NCI-H2081 (cell line): ENCODE results near the gene RGS6.
"Not testable (repeated sequence)": the region's sequence is repeated elsewhere in the genome, so short reads cannot be mapped to it uniquely, and the experiment has no call there.

Source experiments
- DNase-seq, 2 experiments: peaks; one replicate each; lab custom pipeline; 2025; lab: John Stamatoyannopoulos, UW

RGS6 gene

DNA sequence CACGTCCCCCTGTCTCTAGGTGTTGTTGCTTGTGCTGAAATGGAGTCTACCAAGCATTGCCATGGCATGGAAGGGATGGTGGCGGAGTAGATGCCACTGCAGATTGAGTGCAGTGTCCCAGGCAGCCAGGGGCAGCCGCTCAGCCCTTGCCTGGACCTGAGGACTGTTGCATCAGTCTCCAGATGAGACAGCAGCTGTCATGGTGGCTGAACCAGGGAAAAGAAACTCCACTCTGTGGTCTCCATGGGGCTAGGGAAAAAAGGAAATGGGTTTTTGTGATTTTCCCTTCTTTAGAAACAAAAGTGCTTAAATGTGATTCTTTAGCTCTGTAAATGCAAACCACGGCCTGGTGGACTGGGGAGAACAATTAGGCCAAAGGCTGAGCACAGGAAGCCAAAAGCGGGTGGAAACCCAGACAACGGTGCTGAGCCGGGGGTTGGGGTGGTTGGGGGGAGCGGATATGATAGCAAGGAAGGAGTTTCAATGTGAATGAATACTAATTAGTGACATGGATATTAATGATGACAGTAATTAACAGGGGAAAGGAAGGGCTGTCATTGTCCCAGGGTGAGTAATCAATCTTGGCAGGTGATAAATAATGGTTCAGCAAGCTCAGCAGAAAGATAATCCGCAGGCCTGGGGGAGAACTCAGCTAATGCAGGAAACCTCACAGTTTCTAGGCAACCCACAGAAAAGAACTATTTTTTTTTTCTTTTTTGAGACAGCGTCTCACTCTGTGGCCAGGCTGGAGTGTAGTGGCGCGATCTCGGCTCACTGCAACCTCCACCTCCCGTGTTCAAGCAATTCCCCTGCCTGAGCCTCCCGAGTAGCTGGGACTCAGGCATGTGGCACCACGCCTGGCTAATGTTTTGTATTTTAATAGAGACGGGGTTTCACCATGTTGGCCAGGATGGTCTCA is 519.1 kb downstream of the RGS6 start:
- no peak for DNase-seq

DNA sequence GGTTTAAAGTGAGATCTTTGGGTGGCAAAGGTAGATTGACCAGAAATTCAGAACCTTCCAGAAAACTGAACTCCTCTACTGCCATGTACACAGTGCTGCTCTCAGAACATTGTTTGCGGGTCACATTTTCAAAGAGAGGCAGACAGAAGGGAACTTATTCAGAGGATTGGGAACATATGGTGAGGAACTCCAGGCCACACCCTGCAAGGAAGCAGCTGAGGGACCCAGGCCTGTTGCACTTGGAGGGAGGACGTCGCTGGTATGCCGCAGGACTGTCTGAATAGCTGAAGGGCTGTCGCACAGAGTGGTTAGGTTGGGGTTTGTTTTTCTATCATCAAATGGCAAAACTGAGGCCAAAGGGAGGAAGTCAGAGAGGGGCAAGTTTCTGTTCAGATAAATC is 520.5 kb downstream of the RGS6 start:
- no peak for DNase-seq

DNA sequence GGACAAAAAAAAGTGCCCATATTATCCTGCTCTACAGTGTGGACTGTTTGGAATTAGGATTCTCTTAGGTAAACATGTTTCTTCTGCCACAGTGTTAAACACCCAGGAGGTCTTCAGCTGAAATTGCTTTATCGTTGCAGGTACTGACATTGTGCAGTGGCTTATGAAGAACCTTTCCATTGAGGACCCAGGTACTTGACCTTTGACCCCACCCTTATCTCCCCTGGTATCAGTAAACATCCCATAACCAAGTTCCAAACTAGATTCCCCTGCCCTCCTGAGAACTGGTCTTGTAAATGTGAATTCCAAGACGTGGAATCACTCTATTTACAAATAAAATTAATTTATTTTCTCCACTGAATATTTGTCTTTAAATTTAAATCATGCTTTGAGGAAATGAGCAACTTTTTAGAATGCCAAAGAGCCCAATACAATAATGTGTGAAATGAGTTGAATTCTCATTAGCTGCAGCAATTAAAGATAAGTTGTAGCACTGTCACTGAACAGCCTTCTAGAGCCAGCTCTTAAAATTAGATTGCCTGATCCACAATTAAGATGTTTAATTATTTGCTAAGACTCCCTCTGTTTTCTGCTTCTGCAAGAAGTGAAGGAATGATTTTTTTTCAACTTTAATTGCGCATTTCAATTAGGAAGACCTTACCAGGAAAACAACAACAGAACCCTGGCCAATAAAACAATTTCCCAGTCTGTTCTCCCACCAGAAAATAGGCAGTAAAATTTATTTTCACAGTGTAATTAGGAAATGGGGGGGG is 522.3 kb downstream of the RGS6 start:
- no peak for DNase-seq

DNA sequence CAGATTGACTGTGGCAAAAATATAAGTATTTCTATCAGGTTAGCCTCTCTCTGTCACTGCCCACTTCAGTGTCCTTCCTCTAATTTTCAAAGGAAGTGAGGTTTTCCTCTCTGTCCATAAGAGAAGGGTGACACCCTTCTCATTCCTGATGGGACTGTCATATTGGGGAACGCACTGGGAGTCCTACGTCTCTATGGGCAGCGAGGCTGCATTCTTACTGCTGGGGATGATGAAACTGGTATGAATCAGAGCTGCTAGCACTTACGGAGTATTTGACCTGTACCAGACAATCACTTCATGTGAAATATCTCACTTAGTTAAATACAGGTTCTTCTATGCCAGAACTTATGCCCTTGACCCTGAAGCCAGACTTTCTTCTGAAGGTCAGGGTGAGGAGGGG is 525.4 kb downstream of the RGS6 start:
- no peak for DNase-seq

DNA sequence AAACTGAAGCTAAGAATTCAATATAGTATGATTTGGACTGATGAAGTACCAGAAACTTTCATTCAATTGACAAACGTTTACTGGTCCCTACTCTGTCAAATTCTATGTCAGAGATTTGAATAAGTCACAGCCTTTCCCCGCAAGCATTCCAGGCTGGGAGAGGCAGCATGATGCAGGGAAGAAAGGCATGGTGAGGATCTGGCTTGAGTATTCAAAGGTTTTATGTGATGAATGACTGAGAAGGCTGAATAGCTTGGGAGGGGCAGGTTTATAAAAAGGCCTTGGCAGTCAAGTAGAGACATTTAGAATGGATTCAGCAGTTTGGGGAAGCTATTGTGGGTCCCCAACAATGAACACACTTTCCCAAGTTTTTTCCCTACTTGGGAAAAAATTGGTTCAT is 529.8 kb downstream of the RGS6 start:
- DNase-seq = no peak

DNA sequence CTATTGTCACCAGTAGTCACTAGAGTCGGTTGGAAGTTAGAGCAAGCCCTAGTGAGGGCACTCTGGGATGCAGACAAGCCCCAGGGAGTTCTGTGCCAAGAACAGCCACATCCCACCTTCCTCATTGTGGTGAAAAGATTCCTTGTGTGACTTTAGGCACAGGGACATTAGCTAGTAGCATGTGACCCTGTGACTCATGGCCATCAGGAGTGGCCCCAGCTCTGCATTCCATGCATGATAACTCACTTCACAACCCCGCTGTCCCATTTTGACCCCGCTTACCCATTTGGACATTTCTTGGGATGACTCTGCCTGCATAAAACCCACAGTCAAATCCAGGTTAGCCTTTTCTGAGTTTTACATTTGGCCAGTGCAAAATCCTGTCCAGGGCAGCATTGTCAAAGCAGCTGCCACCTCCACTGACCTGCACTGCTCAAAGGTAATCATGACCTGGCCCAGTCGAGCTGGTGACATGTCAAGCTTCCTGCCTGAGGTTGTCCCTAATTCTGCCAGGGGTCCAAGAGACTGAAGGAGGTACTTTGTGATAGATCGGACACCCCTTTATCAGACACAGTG is 531.1 kb downstream of the RGS6 start:
- DNase-seq = no peak

DNA sequence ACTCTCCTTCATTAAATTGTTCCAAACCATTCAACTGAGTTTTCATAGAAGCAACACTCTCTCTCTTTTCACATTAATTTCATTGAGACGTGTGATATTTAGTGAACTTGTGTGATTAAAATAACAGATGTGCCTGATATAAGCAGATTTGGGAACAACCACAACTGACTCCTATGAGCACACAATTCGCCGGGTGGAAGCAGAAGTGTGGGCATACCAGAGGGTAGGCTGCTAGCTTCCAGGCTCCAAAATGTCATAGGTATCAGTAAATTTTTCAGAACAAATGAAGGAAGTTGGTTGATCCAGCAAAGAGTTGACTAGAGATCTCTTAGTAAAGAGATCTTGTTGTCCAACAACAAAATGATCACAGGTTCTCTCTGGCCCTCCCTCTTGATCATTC is 532.0 kb downstream of the RGS6 start:
- DNase-seq = no peak

DNA sequence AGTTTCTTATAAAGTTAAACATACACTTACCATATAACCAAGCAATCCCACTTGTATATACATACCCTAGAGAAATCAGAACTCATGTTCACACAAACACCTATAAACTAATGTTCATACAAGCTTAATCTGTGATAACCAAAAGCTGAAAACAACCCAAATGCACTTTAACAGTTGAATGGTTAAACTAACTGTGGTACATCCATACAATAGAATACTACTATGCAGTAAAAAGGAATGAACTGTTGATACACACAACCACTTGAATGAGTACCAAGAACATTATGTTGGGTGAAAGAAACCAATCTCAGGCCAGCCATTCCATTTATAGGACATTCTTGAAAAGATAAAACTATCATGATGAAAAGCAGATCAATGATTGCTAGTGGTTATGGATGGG is 534.1 kb downstream of the RGS6 start:
- no peak for DNase-seq

DNA sequence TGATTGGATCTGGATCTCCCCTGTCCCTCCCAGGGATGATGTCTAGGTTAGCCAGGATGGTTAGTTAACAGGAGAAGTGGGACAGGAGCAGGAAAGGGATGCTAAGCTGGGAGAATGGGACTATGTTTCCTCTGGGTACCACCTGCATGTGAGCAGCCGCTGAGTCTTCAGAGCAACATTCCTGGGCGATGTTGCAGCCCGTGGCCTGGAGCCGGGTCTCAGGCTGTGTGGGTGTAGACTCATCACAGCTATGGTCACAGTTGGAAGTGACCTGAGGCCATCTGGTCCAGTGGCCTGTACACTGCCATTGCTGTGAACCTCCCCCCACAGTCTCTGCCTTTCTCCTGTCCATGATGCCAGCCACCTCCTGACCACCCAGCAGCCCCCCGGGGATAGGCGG is 539.1 kb downstream of the RGS6 start:
- no peak for DNase-seq

DNA sequence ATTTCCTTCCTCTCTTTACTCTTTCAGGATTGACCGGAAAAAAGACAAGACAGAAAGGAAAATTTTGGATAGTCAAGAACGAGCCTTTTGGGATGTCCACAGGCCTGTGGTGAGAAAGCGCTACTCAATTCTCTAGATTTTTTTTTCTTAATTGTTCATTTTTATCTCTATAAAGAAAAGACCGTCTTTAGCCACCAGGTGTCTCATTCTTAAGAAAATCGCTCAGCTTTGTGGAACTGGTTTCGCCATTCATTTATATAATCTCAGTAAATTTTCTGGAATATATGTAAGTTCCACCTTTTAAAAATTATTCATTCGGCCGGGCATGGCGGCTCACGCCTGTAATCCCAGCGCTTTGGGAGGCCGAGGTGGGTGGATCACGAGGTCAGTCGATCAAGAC is 540.6 kb downstream of the RGS6 start:
- DNase-seq = no peak

DNA sequence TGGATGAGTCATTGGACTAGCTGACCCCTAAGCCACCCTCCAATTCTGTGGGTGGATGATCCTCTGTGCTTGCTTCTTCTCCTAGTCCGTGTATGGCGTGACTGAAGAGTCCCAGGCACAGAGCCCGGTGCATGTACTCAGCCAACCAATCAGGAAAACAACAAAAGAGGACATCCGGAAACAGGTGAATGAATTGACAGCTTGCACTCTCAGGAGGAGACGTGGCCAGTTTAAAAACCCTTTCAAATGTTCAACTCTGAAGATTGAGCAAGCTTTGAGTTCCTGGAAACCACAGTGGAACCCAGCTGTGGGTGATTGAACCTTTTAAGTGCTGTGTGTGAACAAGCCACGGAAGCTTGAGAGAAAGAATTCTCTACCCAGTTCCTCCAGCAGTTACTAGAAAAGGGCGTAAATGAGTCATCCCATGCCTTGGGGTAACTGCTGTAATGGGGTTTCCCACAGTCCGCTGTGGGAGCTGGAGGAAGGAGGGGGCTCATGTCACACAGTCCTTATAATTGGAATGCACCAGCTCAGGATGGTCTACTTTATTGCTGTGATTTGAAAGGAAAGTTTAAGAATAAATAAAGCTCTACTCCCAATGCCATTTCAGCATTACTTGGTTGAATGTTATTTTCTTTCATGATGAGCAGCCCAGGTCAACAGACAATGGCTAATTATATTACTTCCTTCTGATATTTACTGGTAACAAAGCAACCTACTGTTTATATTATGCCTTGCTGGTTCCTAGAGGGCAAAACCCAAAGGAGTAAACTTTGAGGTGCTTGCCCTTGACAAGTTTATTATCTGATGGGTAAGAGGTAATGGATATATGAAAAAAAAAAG is 544.6 kb downstream of the RGS6 start:
- DNase-seq = no peak

DNA sequence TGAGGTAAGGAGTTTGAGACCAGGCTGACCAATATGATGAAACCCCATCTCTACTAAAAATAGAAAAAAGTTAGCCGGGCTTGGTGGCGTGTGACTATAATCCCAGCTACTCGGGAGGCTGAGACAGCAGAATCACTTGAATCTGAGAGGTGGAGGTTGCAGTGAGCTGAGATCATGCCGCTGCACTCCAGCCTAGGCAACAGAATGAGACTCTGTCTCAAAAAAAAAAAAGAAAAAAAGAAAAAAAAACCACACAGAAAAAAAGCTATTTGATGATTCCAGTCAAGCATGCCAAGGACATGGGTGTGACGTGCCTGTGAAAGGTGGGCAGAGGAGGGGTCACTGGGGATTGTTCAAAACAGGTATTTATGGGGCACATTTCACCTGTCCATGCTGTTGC is 545.3 kb downstream of the RGS6 start:
- not testable (repeated sequence) for DNase-seq

DNA sequence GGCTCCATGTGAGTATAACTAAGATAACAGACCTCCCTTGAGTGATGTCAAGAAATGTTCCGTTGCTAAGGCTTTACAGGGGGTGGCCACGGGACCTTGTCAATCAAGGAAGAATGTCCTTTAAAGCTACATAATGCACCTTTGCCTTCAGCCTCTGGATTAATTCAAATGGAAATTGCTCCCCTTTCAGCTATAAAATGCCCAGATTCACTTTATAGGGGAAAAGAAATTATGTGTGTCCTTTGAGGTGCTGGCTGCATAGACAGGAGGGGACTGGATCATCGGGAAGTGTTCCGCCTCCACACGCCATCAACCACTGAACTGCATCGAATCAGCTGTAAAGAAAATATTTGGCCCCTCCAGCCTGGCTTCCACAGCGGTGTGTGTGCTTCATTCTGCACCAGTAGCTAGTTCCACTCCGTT is 546.3 kb downstream of the RGS6 start:
- DNase-seq = no peak

DNA sequence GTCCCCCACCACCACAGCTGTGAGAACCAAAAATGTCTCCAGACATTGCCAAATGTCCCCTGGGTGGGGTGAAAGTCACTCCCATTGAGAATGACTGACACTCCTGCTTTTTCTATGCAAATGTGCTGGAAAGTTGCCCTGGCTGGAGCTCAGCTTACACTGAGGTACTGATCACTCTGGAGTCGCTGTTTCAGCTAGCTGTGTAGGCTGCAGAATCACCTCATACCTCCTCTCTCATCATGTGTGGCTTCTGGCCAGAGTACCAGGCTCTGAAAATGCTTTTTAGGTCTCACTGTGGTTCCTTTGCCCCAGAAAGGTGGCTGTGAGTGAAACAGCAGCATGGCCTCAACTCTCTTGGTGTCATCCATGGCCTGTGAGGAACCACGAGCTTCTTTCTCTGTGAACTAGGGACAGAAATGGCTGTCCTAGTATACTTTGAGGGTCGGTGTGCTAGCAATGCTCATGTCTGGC is 547.3 kb downstream of the RGS6 start:
- no peak for DNase-seq

DNA sequence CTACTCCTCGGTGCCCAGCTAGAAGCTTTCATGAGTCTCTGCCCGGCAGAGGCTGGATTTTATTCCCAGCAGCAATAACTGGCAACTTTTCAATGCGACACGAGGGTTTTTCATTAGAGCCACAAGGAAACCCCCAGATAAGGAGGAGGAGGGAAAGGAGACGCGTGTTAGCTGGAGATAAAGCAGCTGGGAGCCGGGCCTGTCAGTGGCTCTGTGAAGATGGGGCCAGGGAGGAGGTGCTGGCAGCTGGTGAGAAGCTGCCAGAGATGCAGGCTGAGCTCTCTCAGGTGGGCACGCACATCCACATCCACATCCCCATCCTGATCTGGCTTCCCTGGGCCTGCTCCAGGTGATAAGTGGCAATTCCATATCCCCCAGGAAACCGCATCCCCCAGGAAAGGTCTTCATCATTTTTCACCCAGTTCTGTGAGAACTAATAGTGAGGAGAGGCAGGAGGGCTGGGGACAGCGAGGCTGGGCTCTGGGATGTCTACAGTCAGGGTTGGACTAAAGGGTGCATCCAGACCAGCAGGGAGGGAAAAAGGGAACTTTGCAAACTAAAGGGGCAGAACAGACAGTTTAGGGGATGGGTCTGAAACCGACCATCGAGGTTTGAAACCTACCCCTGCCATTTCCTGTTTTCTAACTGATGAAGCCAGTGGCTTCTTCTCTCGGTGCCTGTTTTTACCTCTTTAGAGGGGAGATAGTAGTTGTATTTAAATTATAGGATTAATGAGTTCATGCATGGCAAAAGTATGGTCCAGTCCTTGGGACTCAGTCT is 548.4 kb downstream of the RGS6 start:
- DNase-seq = no peak

DNA sequence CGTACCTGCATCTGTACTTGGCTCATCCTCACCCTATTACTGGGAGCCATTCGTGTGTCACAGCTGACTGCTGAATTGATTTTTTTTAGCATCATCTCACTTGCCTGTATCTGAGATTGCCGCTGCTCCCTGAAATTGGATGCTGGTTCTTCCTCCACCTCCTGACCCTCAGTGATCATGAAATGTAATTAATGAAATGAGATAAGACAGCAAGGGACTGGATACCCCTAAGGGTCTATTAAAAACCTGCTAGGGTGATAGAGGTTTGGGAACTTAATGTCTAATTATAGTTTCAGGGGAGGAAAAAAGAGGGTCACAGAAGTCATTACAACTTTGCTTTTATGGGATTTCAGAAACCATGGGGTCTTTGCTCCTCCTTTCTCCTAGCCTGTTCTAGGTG is 551.1 kb downstream of the RGS6 start:
- no peak for DNase-seq

DNA sequence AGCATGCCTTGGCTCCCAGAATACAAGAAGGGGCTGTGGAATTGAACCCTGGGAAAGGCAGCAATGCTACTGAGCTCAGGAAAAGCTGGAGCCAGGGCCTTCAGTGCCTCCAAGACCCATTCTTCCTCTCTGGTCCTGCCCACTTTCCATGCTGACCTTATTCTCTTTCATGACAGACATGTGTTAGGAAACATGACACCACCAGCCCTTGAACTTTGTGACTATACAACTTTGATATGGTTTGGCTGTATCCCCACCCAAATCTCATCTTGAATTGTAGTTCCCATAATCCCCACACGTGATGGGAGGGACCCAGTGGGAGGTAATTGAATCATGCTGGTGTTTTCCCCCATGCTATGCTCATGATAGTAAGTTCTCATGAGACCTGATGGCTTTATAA is 553.5 kb downstream of the RGS6 start:
- no peak for DNase-seq

DNA sequence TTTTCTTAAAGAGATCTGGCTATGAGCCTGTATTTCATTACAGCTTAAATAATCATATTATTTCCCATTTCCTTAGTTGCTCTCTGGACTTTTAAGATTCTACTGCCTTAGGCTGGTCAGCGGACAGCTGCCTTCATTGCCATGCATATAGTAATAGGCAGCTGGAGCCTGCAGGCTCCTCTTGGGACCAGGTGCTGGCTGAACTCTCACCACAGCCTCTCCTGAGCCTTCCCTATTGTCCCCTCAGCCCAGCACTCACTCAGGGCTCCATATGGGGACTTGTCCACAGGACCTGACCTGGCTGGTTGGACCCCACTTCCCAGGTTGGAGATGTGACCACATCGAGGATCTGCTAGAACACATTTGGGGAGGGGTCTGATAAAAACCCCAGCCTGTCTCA is 556.3 kb downstream of the RGS6 start:
- no peak for DNase-seq

DNA sequence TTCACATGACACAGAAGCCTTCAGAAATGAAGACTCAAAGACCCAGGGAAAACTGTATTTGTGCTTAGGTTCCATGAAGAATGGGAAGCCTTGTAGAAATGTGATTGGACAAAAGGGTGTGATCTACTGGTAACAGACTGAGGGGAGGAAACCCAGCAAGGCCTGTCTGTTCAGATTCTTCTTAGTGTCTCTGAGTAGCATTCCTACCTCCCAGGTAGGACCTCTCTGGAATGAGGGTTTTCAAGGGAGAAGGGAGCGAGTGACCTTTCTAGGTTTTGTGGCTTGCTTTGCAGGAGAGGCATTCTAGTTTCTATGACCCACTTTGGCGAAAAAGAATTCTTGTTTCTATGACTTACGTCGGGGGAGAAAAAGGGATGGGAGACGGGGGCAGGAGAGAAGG is 560.0 kb downstream of the RGS6 start:
- DNase-seq = no peak

DNA sequence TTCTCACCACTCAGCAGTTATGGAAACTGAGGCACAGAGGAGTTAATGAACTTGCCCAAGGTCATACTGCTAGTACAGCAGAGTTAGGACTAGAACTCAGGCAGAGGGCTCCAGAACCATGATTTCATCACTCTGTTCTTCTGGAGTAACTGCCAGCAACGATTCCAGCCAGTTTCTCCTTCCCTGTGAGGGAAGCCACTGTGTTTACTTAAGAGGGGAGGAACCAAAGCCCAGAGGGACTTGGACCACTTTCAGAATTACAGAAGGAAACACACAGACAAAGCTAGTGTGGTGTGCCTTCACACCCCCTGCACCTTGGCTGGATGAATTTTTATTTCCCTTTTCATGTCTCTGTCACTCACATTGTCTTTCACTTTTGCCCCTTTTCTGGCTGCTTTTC is 563.4 kb downstream of the RGS6 start:
- DNase-seq = no peak

DNA sequence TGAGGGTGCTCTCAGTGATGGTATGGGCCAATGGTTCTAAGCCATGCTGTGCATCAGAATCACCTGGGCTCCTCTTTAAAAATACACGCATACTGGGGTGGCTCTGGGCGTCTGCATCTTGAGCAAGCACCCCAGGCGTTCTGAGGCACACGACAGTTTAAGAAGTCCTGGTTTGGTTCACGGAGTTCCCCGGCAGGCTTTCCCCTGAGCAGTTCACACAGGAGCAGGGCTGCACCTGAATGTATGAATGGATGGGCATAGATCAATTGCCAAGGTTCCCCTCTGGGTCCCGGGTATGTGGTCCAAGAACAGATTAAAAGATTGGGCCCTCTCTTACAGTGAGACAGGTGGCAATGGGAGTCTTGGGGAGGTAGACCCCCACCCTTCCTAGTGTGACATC is 566.4 kb downstream of the RGS6 start:
- no peak for DNase-seq
